ENCODE measurements around the gene ANKRD13D. TPM values are rescaled to one million over a fixed set of nuclear protein-coding genes. Genes with fewer than 3 reads are reported as not detected.

The ANKRD13D gene
- total RNA-seq, 1 donor from 2014 or later: 192 TPM

- intact Hi-C loops (cut with micrococcal nuclease): no loop called here
Measured at GRCh38 chr11:67272327-67273259, 16.5 kb upstream of the ANKRD13D start.

GRCh38 chr11:67273260-67273990 lies 15.7 kb upstream of the ANKRD13D start:
- intact Hi-C loops (cut with micrococcal nuclease): no loop called here

- intact Hi-C loops (cut with micrococcal nuclease): loop anchor here (5.0 kb wide), 1 partner anchor 33 kb away; no protein-coding TSS in a partner anchor
Measured at GRCh38 chr11:67274768-67275605, 14.1 kb upstream of the ANKRD13D start.

GRCh38 chr11:67275606-67276409 lies 13.3 kb upstream of the ANKRD13D start:
- intact Hi-C loops (cut with micrococcal nuclease): loop anchor here (5.0 kb wide), 1 partner anchor 34 kb away; no protein-coding TSS in a partner anchor

GRCh38 chr11:67276781-67277230 lies 12.3 kb upstream of the ANKRD13D start:
- intact Hi-C loops (cut with micrococcal nuclease): loop anchor here (1.0 to 5.0 kb wide), 3 partner anchors 9 to 35 kb away; no protein-coding TSS in a partner anchor

- intact Hi-C loops (cut with micrococcal nuclease): loop anchor here (1.0 to 5.0 kb wide), 3 partner anchors 9 to 35 kb away; no protein-coding TSS in a partner anchor
Measured at GRCh38 chr11:67277231-67277961, 11.7 kb upstream of the ANKRD13D start.

- intact Hi-C loops (cut with micrococcal nuclease): loop anchor here (5.0 kb wide), 1 partner anchor 36 kb away; no protein-coding TSS in a partner anchor
Measured at GRCh38 chr11:67278135-67278938, 10.8 kb upstream of the ANKRD13D start.

GRCh38 chr11:67278939-67279588 lies 10.0 kb upstream of the ANKRD13D start:
- intact Hi-C loops (cut with micrococcal nuclease): loop anchor here (5.0 kb wide), 1 partner anchor 37 kb away; no protein-coding TSS in a partner anchor

GRCh38 chr11:67279589-67280340 lies 9.3 kb upstream of the ANKRD13D start:
- intact Hi-C loops (cut with micrococcal nuclease): loop anchor here (5.0 kb wide), 1 partner anchor 37 kb away; no protein-coding TSS in a partner anchor

- intact Hi-C loops (cut with micrococcal nuclease): no loop called here
Measured at GRCh38 chr11:67280341-67280787, 8.7 kb upstream of the ANKRD13D start.

GRCh38 chr11:67280788-67281551 lies 8.1 kb upstream of the ANKRD13D start:
- intact Hi-C loops (cut with micrococcal nuclease): no loop called here

GRCh38 chr11:67281552-67282150 lies 7.5 kb upstream of the ANKRD13D start:
- intact Hi-C loops (cut with micrococcal nuclease): no loop called here

GRCh38 chr11:67282155-67282875 lies 6.8 kb upstream of the ANKRD13D start:
- intact Hi-C loops (cut with micrococcal nuclease): no loop called here

- intact Hi-C loops (cut with micrococcal nuclease): no loop called here
Measured at GRCh38 chr11:67282876-67283371, 6.2 kb upstream of the ANKRD13D start.

GRCh38 chr11:67283481-67283963 lies 5.6 kb upstream of the ANKRD13D start:
- intact Hi-C loops (cut with micrococcal nuclease): no loop called here

Data from T-helper 2 cell treated with Interferon-gamma antibody and Interleukin-4, amounts not matched to agents 100 ng/mL and 5 ng/mL, for 36 hours (primary cell).